PC-9 (cell line): ENCODE results near the gene EGR1. TPM values are rescaled to one million over a fixed set of nuclear protein-coding genes. Genes with fewer than 3 reads are reported as not detected.
A peak's percentile ranks its signal among the peaks of the same experiment; 100 is the strongest.

Experiments
- BruUV-seq: library from RNA; stranded (reverse); fragments of 400-500 nt; replicated peaks from 2 replicates; lab custom pipeline; 2021; lab: Mats Ljungman, UMichigan
- CTCF ChIA-PET: fragments of 300-600 bp; sonication (Branson Sonifier 250); formaldehyde crosslinking; loops from one replicate; lab custom pipeline; 2022; ENCODE audit warnings: antibody characterized with exemption; lab: Charles Lee
- POLR2A ChIA-PET: fragments of 300-600 bp; sonication (Branson Sonifier 250); formaldehyde crosslinking; loops from one replicate; lab custom pipeline; 2022; ENCODE audit warnings: antibody characterized with exemption; ENCODE audit not compliant: unreplicated experiment; lab: Charles Lee
- DNase-seq, 2 experiments: peaks; one replicate each; pipeline versions ENCODE4 v3.0.0 to v3.0.0-alpha.2; 2015 to 2022; ENCODE audit warnings: mixed read lengths in 1 of 2
- H2AFZ ChIP-seq: fragments of 200-600 bp; sonication (generic); 2 replicates; pipeline ENCODE4 v1.8.1; 2017; ENCODE audit warnings: antibody characterized with exemption
- H3F3A ChIP-seq: fragments of 200-600 bp; sonication (generic); 2 replicates; pipeline ENCODE4 v1.8.1; 2017; ENCODE audit warnings: antibody characterized with exemption, mild to moderate bottlenecking, low read depth; ENCODE audit not compliant: insufficient read depth
- H3K27ac ChIP-seq: fragments of 200-600 bp; sonication (generic); 2 replicates; pipeline ENCODE4 v1.6.1; 2016; ENCODE audit warnings: mixed run types
- H3K27me3 ChIP-seq: fragments of 200-600 bp; sonication (generic); 2 replicates; pipeline ENCODE4 v1.6.1; 2016; ENCODE audit warnings: low read depth, mixed run types; ENCODE audit not compliant: insufficient read depth
- H3K36me3 ChIP-seq: fragments of 200-600 bp; sonication (generic); 2 replicates; pipeline ENCODE4 v1.6.1; 2016; ENCODE audit warnings: low read depth, mixed run types
- H3K4me1 ChIP-seq: fragments of 200-600 bp; sonication (generic); replicated peaks from 2 replicates; pipeline ENCODE4 v1.6.1; 2016; ENCODE audit warnings: mixed run types; ENCODE audit not compliant: insufficient read depth
- H3K4me2 ChIP-seq: fragments of 200-600 bp; sonication (generic); 2 replicates; pipeline ENCODE4 v1.6.1; 2017; ENCODE audit warnings: mixed run types
- H3K4me3 ChIP-seq: fragments of 200-600 bp; sonication (generic); 2 replicates; pipeline ENCODE4 v1.6.1; 2016; ENCODE audit warnings: mixed run types
- H3K79me2 ChIP-seq: fragments of 200-600 bp; sonication (generic); 2 replicates; pipeline ENCODE4 v1.6.1; 2017; ENCODE audit warnings: low read depth, mixed run types
- H3K9me2 ChIP-seq: fragments of 200-600 bp; sonication (generic); 2 replicates; pipeline ENCODE4 v1.8.1; 2017; ENCODE audit warnings: mild to moderate bottlenecking; ENCODE audit not compliant: insufficient read depth
- H3K9me3 ChIP-seq: fragments of 200-600 bp; sonication (generic); 2 replicates; pipeline ENCODE4 v1.8.1; 2016; ENCODE audit warnings: low read depth; ENCODE audit not compliant: insufficient read depth
- H4K20me1 ChIP-seq: fragments of 200-600 bp; sonication (generic); 2 replicates; pipeline ENCODE4 v1.8.1; 2017; ENCODE audit not compliant: insufficient read depth
- CTCF ChIP-seq: fragments of 200-600 bp; sonication (generic); conservative IDR thresholded peaks from 2 replicates; pipeline ENCODE4 v1.6.1; 2017; ENCODE audit warnings: mixed run types, antibody characterized with exemption, mild to moderate bottlenecking, moderate library complexity
- EZH2 ChIP-seq: fragments of 200-600 bp; sonication (generic); IDR thresholded peaks from 2 replicates; pipeline ENCODE4 v1.8.0; 2017; ENCODE audit warnings: antibody characterized with exemption, low read depth
- intact Hi-C: fragments of 100-400 bp; cut with micrococcal nuclease; formaldehyde crosslinking; loops from one replicate; pipeline ENCODE4 v1.10.0; 2022; ENCODE audit not compliant: unreplicated experiment
- total RNA-seq: library from RNA; stranded (reverse); gene quantifications from 2 replicates; pipeline ENCODE4 v1.2.3, GENCODE V29; 2021

EGR1 gene
- total RNA-seq, 1 experiment from 2014 or later = 24.7 TPM

GRCh38 chr5:138448070-138448469, 17.2 kb upstream of the EGR1 start:
- no peaks in the 10 kb centered on the region for H3K9me3 ChIP-seq
- ChIA-PET POLR2A (interaction anchor here (0.6 kb wide), 1 partner anchor 127 kb away, joined by 5 read pairs; the partner anchor contains the start of gene HSPA9), CTCF (interaction anchor here (0.8 to 1.6 kb wide), 2 partner anchors 55 to 56 kb away, joined by 4 to 8 read pairs; no protein-coding TSS in a partner anchor)
- H3K27me3 ChIP-seq = no peaks in the 10 kb centered on the region
- H3K9me2 ChIP-seq = no peaks in the 10 kb centered on the region
- no peaks in the 10 kb centered on the region for H3K36me3 ChIP-seq
- no peak overlapping the region for H3K4me3 ChIP-seq
- no peak for TF ChIP-seq CTCF
- no peak for TF ChIP-seq EZH2
- DNase-seq = no peak
- H3K27ac ChIP-seq = no peak overlapping the region
- H3K79me2 ChIP-seq = no peaks in the 10 kb centered on the region
- H3F3A ChIP-seq = no peaks in the 10 kb centered on the region
- H3K4me1 ChIP-seq = no peaks in the 10 kb centered on the region
- H2AFZ ChIP-seq = no peak overlapping the region
- no TSS peak for BruUV-seq
- intact Hi-C loops = no loop called here
- H4K20me1 ChIP-seq = no peaks in the 10 kb centered on the region
- no peak overlapping the region for H3K4me2 ChIP-seq

- Histone ChIP-seq H3K9me2 (no peaks in the 10 kb centered on the region), H3K36me3 (no peaks in the 10 kb centered on the region), H3K4me3 (no peak overlapping the region), H3K9me3 (no peaks in the 10 kb centered on the region), H3K4me1 (no peaks in the 10 kb centered on the region), H3K27me3 (no peaks in the 10 kb centered on the region), H2AFZ (no peak overlapping the region), H3K27ac (no peak overlapping the region), H4K20me1 (no peaks in the 10 kb centered on the region), H3F3A (no peaks in the 10 kb centered on the region), H3K79me2 (no peaks in the 10 kb centered on the region), H3K4me2 (no peak overlapping the region)
- BruUV-seq = no TSS peak
- intact Hi-C loops = no loop called here
- ChIA-PET POLR2A (interaction anchor here (0.6 kb wide), 1 partner anchor 127 kb away, joined by 5 read pairs; the partner anchor contains the start of gene HSPA9), CTCF (interaction anchor here (0.5 to 1.6 kb wide), 8 partner anchors 11 to 235 kb away, joined by 3 to 8 read pairs (median 4); no protein-coding TSS in a partner anchor)
- TF ChIP-seq CTCF (no peak), EZH2 (no peak)
- no peak for DNase-seq
These were observed 16.5 kb upstream of the EGR1 start for GRCh38 chr5:138448481-138449398.

GRCh38 chr5:138449501-138450239, 15.6 kb upstream of the EGR1 start:
- CTCF ChIA-PET = interaction anchor here (0.5 to 1.6 kb wide), 6 partner anchors 10 to 113 kb away, joined by 3 to 5 read pairs (median 4); no protein-coding TSS in a partner anchor
- H3K27ac ChIP-seq = no peak overlapping the region
- no peaks in the 10 kb centered on the region for H3K36me3 ChIP-seq
- H3K27me3 ChIP-seq = no peaks in the 10 kb centered on the region
- peak overlapping the region; percentile 37 for H3K4me2 ChIP-seq
- peak; percentile 92 for TF ChIP-seq CTCF
- no peak for TF ChIP-seq EZH2
- H3K79me2 ChIP-seq = no peaks in the 10 kb centered on the region
- intact Hi-C loops = loop anchor here (1.0 kb wide), 1 partner anchor 54 kb away; no protein-coding TSS in a partner anchor
- POLR2A ChIA-PET = interaction anchor here (0.6 to 0.7 kb wide), 2 partner anchors 118 to 838 kb away, joined by 3 to 5 read pairs; no protein-coding TSS in a partner anchor
- no peaks in the 10 kb centered on the region for H4K20me1 ChIP-seq
- H3F3A ChIP-seq = no peaks in the 10 kb centered on the region
- BruUV-seq = no TSS peak
- H2AFZ ChIP-seq = no peak overlapping the region
- no peak overlapping the region for H3K4me3 ChIP-seq
- H3K4me1 ChIP-seq = no peaks in the 10 kb centered on the region
- no peaks in the 10 kb centered on the region for H3K9me2 ChIP-seq
- peak; percentile 59 to 88 for DNase-seq
- no peaks in the 10 kb centered on the region for H3K9me3 ChIP-seq
